ENCODE measurements around the gene ACLY. TPM values are rescaled to one million over a fixed set of nuclear protein-coding genes. Genes with fewer than 3 reads are reported as not detected.

ACLY gene
- total and polyA plus RNA-seq, 2 of the 13 experiments (the other 11 are each of a cell fraction or from before 2014, with no cell fraction given), result 111 to 218 TPM

DNA sequence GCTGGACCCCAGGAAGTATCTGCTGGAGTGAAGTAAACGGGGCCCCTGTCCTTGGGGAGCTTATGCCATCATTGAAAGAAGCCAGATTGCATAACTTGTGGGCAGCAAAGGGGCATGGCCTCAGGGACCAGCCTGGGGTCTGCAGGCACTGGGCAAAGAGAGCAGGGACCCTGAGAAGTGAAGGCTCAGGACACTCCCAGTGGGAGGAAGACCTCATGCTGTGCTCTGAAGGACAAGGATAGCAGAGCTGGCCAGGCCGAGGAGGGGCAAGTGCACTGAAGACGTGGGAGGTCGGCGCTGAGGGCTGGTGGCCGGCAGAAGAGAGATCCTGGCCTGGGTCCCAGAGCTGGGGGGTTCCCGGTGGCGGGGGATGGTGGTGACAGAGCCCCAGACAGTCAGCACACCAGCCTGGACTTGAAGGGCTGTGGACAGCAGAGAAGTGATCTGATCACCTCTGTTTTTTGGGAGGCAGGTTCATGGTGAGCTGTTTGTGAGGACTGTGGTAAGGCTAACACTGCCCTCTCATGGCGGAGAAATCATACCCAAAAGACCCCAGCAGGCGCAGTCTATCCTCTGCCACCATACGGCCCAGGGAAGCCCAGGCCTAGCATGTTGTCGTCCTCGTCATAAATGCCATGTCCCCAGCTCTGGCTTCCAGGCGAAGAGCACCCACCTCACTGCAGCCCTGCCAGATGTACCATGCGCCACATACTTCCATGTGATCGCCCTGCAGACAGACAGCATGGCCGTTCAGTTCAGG, 40.8 kb upstream of the ACLY start (continued):
- no peak for TF ChIP-seq TP53 (CRISPR knock-in tag; conservative IDR thresholded peaks at IDR 0.05)
- peak; percentile 25; the same call in 1 of the 2 replicates for TF ChIP-seq ZSCAN20 (CRISPR knock-in tag; IDR thresholded peaks at IDR 0.05; ENCODE audit: borderline replicate concordance)
- TF ChIP-seq, protein P1, sequence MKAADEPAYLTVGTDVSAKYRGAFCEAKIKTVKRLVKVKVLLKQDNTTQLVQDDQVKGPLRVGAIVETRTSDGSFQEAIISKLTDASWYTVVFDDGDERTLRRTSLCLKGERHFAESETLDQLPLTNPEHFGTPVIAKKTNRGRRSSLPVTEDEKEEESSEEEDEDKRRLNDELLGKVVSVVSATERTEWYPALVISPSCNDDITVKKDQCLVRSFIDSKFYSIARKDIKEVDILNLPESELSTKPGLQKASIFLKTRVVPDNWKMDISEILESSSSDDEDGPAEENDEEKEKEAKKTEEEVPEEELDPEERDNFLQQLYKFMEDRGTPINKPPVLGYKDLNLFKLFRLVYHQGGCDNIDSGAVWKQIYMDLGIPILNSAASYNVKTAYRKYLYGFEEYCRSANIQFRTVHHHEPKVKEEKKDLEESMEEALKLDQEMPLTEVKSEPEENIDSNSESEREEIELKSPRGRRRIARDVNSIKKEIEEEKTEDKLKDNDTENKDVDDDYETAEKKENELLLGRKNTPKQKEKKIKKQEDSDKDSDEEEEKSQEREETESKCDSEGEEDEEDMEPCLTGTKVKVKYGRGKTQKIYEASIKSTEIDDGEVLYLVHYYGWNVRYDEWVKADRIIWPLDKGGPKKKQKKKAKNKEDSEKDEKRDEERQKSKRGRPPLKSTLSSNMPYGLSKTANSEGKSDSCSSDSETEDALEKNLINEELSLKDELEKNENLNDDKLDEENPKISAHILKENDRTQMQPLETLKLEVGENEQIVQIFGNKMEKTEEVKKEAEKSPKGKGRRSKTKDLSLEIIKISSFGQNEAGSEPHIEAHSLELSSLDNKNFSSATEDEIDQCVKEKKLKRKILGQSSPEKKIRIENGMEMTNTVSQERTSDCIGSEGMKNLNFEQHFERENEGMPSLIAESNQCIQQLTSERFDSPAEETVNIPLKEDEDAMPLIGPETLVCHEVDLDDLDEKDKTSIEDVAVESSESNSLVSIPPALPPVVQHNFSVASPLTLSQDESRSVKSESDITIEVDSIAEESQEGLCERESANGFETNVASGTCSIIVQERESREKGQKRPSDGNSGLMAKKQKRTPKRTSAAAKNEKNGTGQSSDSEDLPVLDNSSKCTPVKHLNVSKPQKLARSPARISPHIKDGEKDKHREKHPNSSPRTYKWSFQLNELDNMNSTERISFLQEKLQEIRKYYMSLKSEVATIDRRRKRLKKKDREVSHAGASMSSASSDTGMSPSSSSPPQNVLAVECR (CRISPR knock-in tag; IDR thresholded peaks at IDR 0.05; ENCODE audit: borderline replicate concordance), result peak; percentile 66
- no peak for TF ChIP-seq KLF15 (CRISPR knock-in tag; IDR thresholded peaks at IDR 0.05; ENCODE audit: borderline replicate concordance)
- peak; percentile 42; the same call in 1 of the 2 replicates for TF ChIP-seq MYNN (CRISPR knock-in tag; IDR thresholded peaks at IDR 0.05; ENCODE audit: low read depth)
- 0 out of 2 replicates have a peak, but pooled peaks have one; percentile 23 for TF ChIP-seq ZNF232 (CRISPR knock-in tag; IDR thresholded peaks at IDR 0.05; ENCODE audit: borderline replicate concordance)
- TF ChIP-seq, protein P2, sequence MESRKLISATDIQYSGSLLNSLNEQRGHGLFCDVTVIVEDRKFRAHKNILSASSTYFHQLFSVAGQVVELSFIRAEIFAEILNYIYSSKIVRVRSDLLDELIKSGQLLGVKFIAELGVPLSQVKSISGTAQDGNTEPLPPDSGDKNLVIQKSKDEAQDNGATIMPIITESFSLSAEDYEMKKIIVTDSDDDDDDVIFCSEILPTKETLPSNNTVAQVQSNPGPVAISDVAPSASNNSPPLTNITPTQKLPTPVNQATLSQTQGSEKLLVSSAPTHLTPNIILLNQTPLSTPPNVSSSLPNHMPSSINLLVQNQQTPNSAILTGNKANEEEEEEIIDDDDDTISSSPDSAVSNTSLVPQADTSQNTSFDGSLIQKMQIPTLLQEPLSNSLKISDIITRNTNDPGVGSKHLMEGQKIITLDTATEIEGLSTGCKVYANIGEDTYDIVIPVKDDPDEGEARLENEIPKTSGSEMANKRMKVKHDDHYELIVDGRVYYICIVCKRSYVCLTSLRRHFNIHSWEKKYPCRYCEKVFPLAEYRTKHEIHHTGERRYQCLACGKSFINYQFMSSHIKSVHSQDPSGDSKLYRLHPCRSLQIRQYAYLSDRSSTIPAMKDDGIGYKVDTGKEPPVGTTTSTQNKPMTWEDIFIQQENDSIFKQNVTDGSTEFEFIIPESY (CRISPR knock-in tag; IDR thresholded peaks at IDR 0.05), result 0 out of 2 replicates have a peak, but pooled peaks have one; percentile 20
- TF ChIP-seq ZNF644 (CRISPR knock-in tag; IDR thresholded peaks at IDR 0.05; ENCODE audit: low read depth), result peak; percentile 31; the same call in 1 of the 2 replicates
- TF ChIP-seq ZNF263 (CRISPR knock-in tag; IDR thresholded peaks at IDR 0.05), result no peak
- peak; percentile 54; the same call in 1 of the 2 replicates for TF ChIP-seq PHF8 (CRISPR knock-in tag; IDR thresholded peaks at IDR 0.05)
- no peak for TF ChIP-seq SETDB1 (CRISPR knock-in tag; IDR thresholded peaks at IDR 0.05; ENCODE audit: borderline replicate concordance)
- TF ChIP-seq, protein P3, sequence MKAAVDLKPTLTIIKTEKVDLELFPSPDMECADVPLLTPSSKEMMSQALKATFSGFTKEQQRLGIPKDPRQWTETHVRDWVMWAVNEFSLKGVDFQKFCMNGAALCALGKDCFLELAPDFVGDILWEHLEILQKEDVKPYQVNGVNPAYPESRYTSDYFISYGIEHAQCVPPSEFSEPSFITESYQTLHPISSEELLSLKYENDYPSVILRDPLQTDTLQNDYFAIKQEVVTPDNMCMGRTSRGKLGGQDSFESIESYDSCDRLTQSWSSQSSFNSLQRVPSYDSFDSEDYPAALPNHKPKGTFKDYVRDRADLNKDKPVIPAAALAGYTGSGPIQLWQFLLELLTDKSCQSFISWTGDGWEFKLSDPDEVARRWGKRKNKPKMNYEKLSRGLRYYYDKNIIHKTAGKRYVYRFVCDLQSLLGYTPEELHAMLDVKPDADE (CRISPR knock-in tag; IDR thresholded peaks at IDR 0.05), result no peak; the same call in 1 of the 2 replicates
- TF ChIP-seq SOX5 (CRISPR knock-in tag; IDR thresholded peaks at IDR 0.05; ENCODE audit: borderline replicate concordance), result no peak; the same call in 1 of the 2 replicates
- no peak; the same call in 1 of the 2 replicates for TF ChIP-seq SIN3B (IDR thresholded peaks at IDR 0.05; ENCODE audit: low read length)
- TF ChIP-seq ARID2 (CRISPR knock-in tag; IDR thresholded peaks at IDR 0.05; ENCODE audit: borderline replicate concordance), result 0 out of 2 replicates have a peak, but pooled peaks have one; percentile 22
- TF ChIP-seq, protein P4, sequence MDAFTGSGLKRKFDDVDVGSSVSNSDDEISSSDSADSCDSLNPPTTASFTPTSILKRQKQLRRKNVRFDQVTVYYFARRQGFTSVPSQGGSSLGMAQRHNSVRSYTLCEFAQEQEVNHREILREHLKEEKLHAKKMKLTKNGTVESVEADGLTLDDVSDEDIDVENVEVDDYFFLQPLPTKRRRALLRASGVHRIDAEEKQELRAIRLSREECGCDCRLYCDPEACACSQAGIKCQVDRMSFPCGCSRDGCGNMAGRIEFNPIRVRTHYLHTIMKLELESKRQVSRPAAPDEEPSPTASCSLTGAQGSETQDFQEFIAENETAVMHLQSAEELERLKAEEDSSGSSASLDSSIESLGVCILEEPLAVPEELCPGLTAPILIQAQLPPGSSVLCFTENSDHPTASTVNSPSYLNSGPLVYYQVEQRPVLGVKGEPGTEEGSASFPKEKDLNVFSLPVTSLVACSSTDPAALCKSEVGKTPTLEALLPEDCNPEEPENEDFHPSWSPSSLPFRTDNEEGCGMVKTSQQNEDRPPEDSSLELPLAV (CRISPR knock-in tag; conservative IDR thresholded peaks at IDR 0.05; ENCODE audit: low read depth), result no peak
- TF ChIP-seq ZZZ3 (CRISPR knock-in tag; IDR thresholded peaks at IDR 0.05; ENCODE audit: borderline replicate concordance), result no peak
- TF ChIP-seq ZSCAN25 (CRISPR knock-in tag; IDR thresholded peaks at IDR 0.05), result peak; percentile 51; the same call in 1 of the 2 replicates
- no peak for TF ChIP-seq SRSF4 (IDR thresholded peaks at IDR 0.05; ENCODE audit: low read depth, low read length, poor library complexity, severe bottlenecking)
- peak; percentile 31 for TF ChIP-seq FOSL2 (CRISPR knock-in tag; IDR thresholded peaks at IDR 0.05)

All from HepG2 (cell line).